ENCODE results near the gene DLGAP4.

DNA sequence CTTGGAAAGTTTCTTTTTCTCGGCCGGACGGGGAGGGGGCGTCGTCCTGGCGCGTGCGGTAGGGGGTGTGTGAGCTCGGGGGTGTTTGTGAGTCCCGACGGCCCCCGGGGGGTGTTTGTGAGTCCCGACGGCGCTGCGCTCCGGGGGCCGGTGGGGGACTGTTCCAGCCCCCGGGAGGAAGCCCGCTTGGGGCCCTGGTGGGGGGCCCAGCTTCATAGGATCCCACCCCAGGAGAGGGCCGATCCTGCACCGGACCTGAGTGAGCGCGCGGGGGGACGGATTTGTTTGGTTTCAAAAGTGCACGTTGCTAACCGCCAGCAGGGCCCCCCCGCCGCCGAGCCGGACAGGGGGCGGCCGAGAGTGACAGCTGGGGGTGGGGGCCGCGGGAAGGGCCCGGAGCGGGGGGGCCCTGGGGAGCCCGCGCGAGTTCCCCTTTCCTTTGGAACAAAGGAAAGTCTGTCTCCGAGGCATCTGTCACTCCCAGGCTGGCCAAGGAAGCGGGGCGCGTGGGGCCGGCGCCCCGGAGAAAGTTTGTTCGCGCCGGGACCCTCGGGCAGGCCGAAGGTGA is 267.7 kb downstream of the DLGAP4 start:
- TF ChIP-seq, protein P1, sequence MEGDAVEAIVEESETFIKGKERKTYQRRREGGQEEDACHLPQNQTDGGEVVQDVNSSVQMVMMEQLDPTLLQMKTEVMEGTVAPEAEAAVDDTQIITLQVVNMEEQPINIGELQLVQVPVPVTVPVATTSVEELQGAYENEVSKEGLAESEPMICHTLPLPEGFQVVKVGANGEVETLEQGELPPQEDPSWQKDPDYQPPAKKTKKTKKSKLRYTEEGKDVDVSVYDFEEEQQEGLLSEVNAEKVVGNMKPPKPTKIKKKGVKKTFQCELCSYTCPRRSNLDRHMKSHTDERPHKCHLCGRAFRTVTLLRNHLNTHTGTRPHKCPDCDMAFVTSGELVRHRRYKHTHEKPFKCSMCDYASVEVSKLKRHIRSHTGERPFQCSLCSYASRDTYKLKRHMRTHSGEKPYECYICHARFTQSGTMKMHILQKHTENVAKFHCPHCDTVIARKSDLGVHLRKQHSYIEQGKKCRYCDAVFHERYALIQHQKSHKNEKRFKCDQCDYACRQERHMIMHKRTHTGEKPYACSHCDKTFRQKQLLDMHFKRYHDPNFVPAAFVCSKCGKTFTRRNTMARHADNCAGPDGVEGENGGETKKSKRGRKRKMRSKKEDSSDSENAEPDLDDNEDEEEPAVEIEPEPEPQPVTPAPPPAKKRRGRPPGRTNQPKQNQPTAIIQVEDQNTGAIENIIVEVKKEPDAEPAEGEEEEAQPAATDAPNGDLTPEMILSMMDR (IDR thresholded peaks at IDR 0.05): no peak
- TF ChIP-seq, protein P2, sequence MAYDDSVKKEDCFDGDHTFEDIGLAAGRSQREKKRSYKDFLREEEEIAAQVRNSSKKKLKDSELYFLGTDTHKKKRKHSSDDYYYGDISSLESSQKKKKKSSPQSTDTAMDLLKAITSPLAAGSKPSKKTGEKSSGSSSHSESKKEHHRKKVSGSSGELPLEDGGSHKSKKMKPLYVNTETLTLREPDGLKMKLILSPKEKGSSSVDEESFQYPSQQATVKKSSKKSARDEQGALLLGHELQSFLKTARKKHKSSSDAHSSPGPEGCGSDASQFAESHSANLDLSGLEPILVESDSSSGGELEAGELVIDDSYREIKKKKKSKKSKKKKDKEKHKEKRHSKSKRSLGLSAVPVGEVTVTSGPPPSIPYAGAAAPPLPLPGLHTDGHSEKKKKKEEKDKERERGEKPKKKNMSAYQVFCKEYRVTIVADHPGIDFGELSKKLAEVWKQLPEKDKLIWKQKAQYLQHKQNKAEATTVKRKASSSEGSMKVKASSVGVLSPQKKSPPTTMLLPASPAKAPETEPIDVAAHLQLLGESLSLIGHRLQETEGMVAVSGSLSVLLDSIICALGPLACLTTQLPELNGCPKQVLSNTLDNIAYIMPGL (CRISPR knock-in tag; IDR thresholded peaks at IDR 0.05; ENCODE audit: borderline replicate concordance): no peak
- TF ChIP-seq RARB (CRISPR knock-in tag; IDR thresholded peaks at IDR 0.05) (no peak), PHF8 (IDR thresholded peaks at IDR 0.05; ENCODE audit: borderline replicate concordance, low read depth) (peak; percentile 33; the same call in 1 of the 2 replicates), MYC (IDR thresholded peaks at IDR 0.05; ENCODE audit: borderline replicate concordance, low read length) (no peak), RCOR1 (IDR thresholded peaks at IDR 0.05; ENCODE audit: low read depth, low read length) (no peak), RFX5 (IDR thresholded peaks at IDR 0.05) (no peak)
